Uterus (tissue), 4 donors: ENCODE measurements around the gene ARL14EPL. TPM values are rescaled to one million over a fixed set of nuclear protein-coding genes. Genes with fewer than 3 reads are reported as not detected.

ENCODE experiments used
- DNase-seq, 2 donors: peaks; one replicate each; pipeline ENCODE4 v3.0.0-alpha.2; 2019 to 2020
- H3K27ac ChIP-seq, 2 donors: fragments of 200-600 bp; sonication (generic); 1 replicate in 1 of 2; 2 replicates in 1 of 2; pipeline ENCODE4 v1.5.1; 2016 to 2018
- H3K27me3 ChIP-seq, 2 donors: fragments of 200-600 bp; sonication (generic); one replicate each; pipeline ENCODE4 v1.5.1; 2018 to 2019; ENCODE audit warnings: control low read depth in 1 of 2
- H3K36me3 ChIP-seq, 2 donors: fragments of 200-600 bp; sonication (generic); one replicate each; pipeline ENCODE4 v1.5.1; 2019; ENCODE audit warnings: control low read depth in 1 of 2
- H3K4me1 ChIP-seq, 2 donors: fragments of 200-600 bp; sonication (generic); one replicate each; pipeline ENCODE4 v1.5.1; 2018 to 2019; ENCODE audit warnings: control low read depth in 1 of 2
- H3K4me3 ChIP-seq, 2 donors: fragments of 200-600 bp; sonication (generic); 1 replicate in 1 of 2; 2 replicates in 1 of 2; pipeline ENCODE4 v1.5.1; 2018 to 2019; ENCODE audit warnings: mild to moderate bottlenecking in 1 of 2
- H3K9me3 ChIP-seq, 2 donors: fragments of 200-600 bp; sonication (generic); one replicate each; pipeline ENCODE4 v1.5.1; 2019; ENCODE audit warnings: control low read depth in 1 of 2
- CTCF ChIP-seq, 4 experiments: fragments of 200-600 bp in 2 of 4; fragments of 450-650 bp in 2 of 4; sonication (generic) in 2 of 4; IDR thresholded peaks; one replicate each; pipeline ENCODE4 v1.5.1; 2016 to 2019; ENCODE audit warnings: antibody characterized with exemption in 4 of 4, mild to moderate bottlenecking in 2 of 4, moderate library complexity in 1 of 4
- POLR2A ChIP-seq, 2 donors: fragments of 450-650 bp; IDR thresholded peaks; one replicate each; pipeline ENCODE4 v1.6.1; 2016; ENCODE audit warnings: antibody characterized with exemption in 2 of 2, mild to moderate bottlenecking in 1 of 2, moderate library complexity in 1 of 2
- intact Hi-C: fragments of 100-400 bp; cut with DNase I; formaldehyde crosslinking; loops from one replicate; pipeline ENCODE4 v1.15.1; 2023; ENCODE audit warnings: low total_unique reads
- total RNA-seq, 4 donors: library from RNA; depleted of rRNA in 3 of 4; stranded (reverse); fragments of >200 nt in 3 of 4; gene quantifications; one replicate each; pipeline versions ENCODE4 v1.1.0 to v1.2.4, GENCODE V29; 2014 to 2023
- donor health status: DM: yes; HTN: yes; CAD: no.

The ARL14EPL gene
- total RNA-seq, 4 donors from 2014 or later = not detected

GRCh38 chr5:116045821-116046220 is 13.5 kb downstream of the ARL14EPL start:
- TF ChIP-seq CTCF (IDR thresholded peaks at IDR 0.05) (no peak), POLR2A (IDR thresholded peaks at IDR 0.05) (no peak)
- Histone ChIP-seq H3K27me3 (no peaks in the 10 kb centered on the region), H3K36me3 (no peaks in the 10 kb centered on the region), H3K9me3 (no peaks in the 10 kb centered on the region), H3K4me1 (no peaks in the 10 kb centered on the region), H3K4me3 (no peak overlapping the region), H3K27ac (no peak overlapping the region)
- intact Hi-C loops = no loop called here
- DNase-seq = no peak

- Histone ChIP-seq H3K27ac (no peak overlapping the region), H3K4me1 (no peaks in the 10 kb centered on the region), H3K9me3 (no peaks in the 10 kb centered on the region), H3K27me3 (no peaks in the 10 kb centered on the region), H3K4me3 (no peak overlapping the region), H3K36me3 (no peaks in the 10 kb centered on the region)
- intact Hi-C loops = no loop called here
- DNase-seq = no peak
- no peak for TF ChIP-seq POLR2A (IDR thresholded peaks at IDR 0.05)
- no peak for TF ChIP-seq CTCF (IDR thresholded peaks at IDR 0.05)
Measured at GRCh38 chr5:116046261-116046660, 14.0 kb downstream of the ARL14EPL start.

- Histone ChIP-seq H3K4me1 (no peaks in the 10 kb centered on the region), H3K36me3 (no peaks in the 10 kb centered on the region), H3K9me3 (no peaks in the 10 kb centered on the region), H3K4me3 (no peak overlapping the region), H3K27me3 (no peaks in the 10 kb centered on the region), H3K27ac (no peak overlapping the region)
- TF ChIP-seq CTCF (IDR thresholded peaks at IDR 0.05) (no peak), POLR2A (IDR thresholded peaks at IDR 0.05) (no peak)
- DNase-seq = no peak
- intact Hi-C loops = no loop called here
Measured at GRCh38 chr5:116046823-116047222, 14.6 kb downstream of the ARL14EPL start.

- Histone ChIP-seq H3K4me1 (no peaks in the 10 kb centered on the region), H3K4me3 (no peak overlapping the region)
- no peak for DNase-seq
Measured at GRCh38 chr5:116058346-116058936, 26.2 kb downstream of the ARL14EPL start.

GRCh38 chr5:116062352-116062751 is 30.1 kb downstream of the ARL14EPL start:
- intact Hi-C loops = no loop called here
- no peak overlapping the region for H3K27ac ChIP-seq

More at GRCh38 chr5:116058346-116058936, 26.2 kb downstream of the ARL14EPL start:
- H3K27ac ChIP-seq = no peak overlapping the region
- intact Hi-C loops = no loop called here
- no peaks in the 10 kb centered on the region for H3K27me3 ChIP-seq
- H3K36me3 ChIP-seq = no peaks in the 10 kb centered on the region
- TF ChIP-seq POLR2A (IDR thresholded peaks at IDR 0.05) (no peak), CTCF (IDR thresholded peaks at IDR 0.05) (no peak)
- no peaks in the 10 kb centered on the region for H3K9me3 ChIP-seq

More at GRCh38 chr5:116062352-116062751, 30.1 kb downstream of the ARL14EPL start:
- H3K36me3 ChIP-seq = no peaks in the 10 kb centered on the region
- no peak overlapping the region for H3K4me3 ChIP-seq
- H3K9me3 ChIP-seq = no peaks in the 10 kb centered on the region
- no peak for TF ChIP-seq POLR2A (IDR thresholded peaks at IDR 0.05)
- no peak for TF ChIP-seq CTCF (IDR thresholded peaks at IDR 0.05)
- no peak for DNase-seq
- H3K27me3 ChIP-seq = no peaks in the 10 kb centered on the region
- H3K4me1 ChIP-seq = no peaks in the 10 kb centered on the region
